ENCODE results near the gene PDE10A.
"Not testable (repeated sequence)": the region's sequence is repeated elsewhere in the genome, so short reads cannot be mapped to it uniquely, and the experiment has no call there.

PDE10A gene

GRCh38 chr6:165468340-165469235 is 194.5 kb downstream of the PDE10A start:
- Histone ChIP-seq H3K4me1 (ENCODE audit: control insufficient read depth in 1 of 2, insufficient read depth in 2 of 2, low read length in 2 of 2) (no peaks in the 10 kb centered on the region), H3K9ac (ENCODE audit: low read depth in 1 of 2, low read length in 2 of 2) (no peak overlapping the region), H3K4me3 (ENCODE audit: low read depth in 1 of 2, low read length in 2 of 2) (no peak overlapping the region), H3K27me3 (ENCODE audit: control insufficient read depth in 1 of 2, insufficient read depth in 2 of 2, low read length in 2 of 2) (no peaks in the 10 kb centered on the region), H3K36me3 (ENCODE audit: control insufficient read depth in 1 of 2, insufficient read depth in 2 of 2, low read length in 2 of 2) (no peaks in the 10 kb centered on the region), H3K27ac (ENCODE audit: low read depth, low read length) (no peak overlapping the region), H3K9me3 (ENCODE audit: control insufficient read depth in 1 of 2, low read length in 2 of 2) (peaks cover 2 to 6% of the 10 kb centered on the region in 2 donors)

GRCh38 chr6:165463499-165463898 is 199.5 kb downstream of the PDE10A start:
- H3K4me3 ChIP-seq (ENCODE audit: low read depth in 1 of 2, low read length in 2 of 2); H3K4me1 ChIP-seq (ENCODE audit: control insufficient read depth in 1 of 2, insufficient read depth in 2 of 2, low read length in 2 of 2); H3K27ac ChIP-seq (ENCODE audit: low read depth, low read length); H3K9ac ChIP-seq (ENCODE audit: low read depth in 1 of 2, low read length in 2 of 2); H3K27me3 ChIP-seq (ENCODE audit: control insufficient read depth in 1 of 2, insufficient read depth in 2 of 2, low read length in 2 of 2); H3K36me3 ChIP-seq (ENCODE audit: control insufficient read depth in 1 of 2, insufficient read depth in 2 of 2, low read length in 2 of 2): not testable (repeated sequence)
- peaks cover 3 to 16% of the 10 kb centered on the region in 2 donors for H3K9me3 ChIP-seq (ENCODE audit: control insufficient read depth in 1 of 2, low read length in 2 of 2)

- H3K4me3 ChIP-seq (ENCODE audit: low read depth in 1 of 2, low read length in 2 of 2); H3K4me1 ChIP-seq (ENCODE audit: control insufficient read depth in 1 of 2, insufficient read depth in 2 of 2, low read length in 2 of 2): not testable (repeated sequence)
These were observed 203.3 kb downstream of the PDE10A start for GRCh38 chr6:165459605-165460301.

GRCh38 chr6:165458134-165458533 is 204.9 kb downstream of the PDE10A start:
- no peak overlapping the region for H3K27ac ChIP-seq (ENCODE audit: low read depth, low read length)
- peaks cover 0 to 7% of the 10 kb centered on the region in 2 donors for H3K9me3 ChIP-seq (ENCODE audit: control insufficient read depth in 1 of 2, low read length in 2 of 2)
- no peak overlapping the region for H3K9ac ChIP-seq (ENCODE audit: low read depth in 1 of 2, low read length in 2 of 2)
- no peaks in the 10 kb centered on the region for H3K36me3 ChIP-seq (ENCODE audit: control insufficient read depth in 1 of 2, insufficient read depth in 2 of 2, low read length in 2 of 2)
- no peaks in the 10 kb centered on the region for H3K4me1 ChIP-seq (ENCODE audit: control insufficient read depth in 1 of 2, insufficient read depth in 2 of 2, low read length in 2 of 2)
- no peaks in the 10 kb centered on the region for H3K27me3 ChIP-seq (ENCODE audit: control insufficient read depth in 1 of 2, insufficient read depth in 2 of 2, low read length in 2 of 2)
- no peak overlapping the region for H3K4me3 ChIP-seq (ENCODE audit: low read depth in 1 of 2, low read length in 2 of 2)

More at GRCh38 chr6:165459605-165460301, 203.3 kb downstream of the PDE10A start:
- peaks cover 3 to 16% of the 10 kb centered on the region in 2 donors for H3K9me3 ChIP-seq (ENCODE audit: control insufficient read depth in 1 of 2, low read length in 2 of 2)
- not testable (repeated sequence) for H3K9ac ChIP-seq (ENCODE audit: low read depth in 1 of 2, low read length in 2 of 2); H3K27me3 ChIP-seq (ENCODE audit: control insufficient read depth in 1 of 2, insufficient read depth in 2 of 2, low read length in 2 of 2); H3K27ac ChIP-seq (ENCODE audit: low read depth, low read length); H3K36me3 ChIP-seq (ENCODE audit: control insufficient read depth in 1 of 2, insufficient read depth in 2 of 2, low read length in 2 of 2)

DNA sequence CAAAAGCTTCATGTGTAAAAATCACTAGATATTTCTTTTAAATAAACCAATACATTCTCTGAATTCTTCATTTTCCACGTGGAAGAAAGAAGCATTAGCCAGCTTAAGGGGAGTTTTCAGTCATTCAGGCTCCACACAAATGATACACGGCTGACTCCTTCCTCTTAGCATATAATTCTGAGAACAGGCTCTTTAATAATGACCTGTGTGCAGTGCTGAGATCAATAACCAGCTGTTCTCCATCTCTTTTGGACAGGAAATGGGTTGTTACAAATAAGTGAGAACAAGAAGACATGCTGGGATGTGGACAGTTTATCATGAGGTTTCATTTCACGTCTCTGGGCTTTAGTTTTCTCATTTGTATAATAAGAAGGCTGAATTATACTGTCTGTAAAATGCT is 206.8 kb downstream of the PDE10A start:
- Histone ChIP-seq H3K4me3 (ENCODE audit: low read depth in 1 of 2, low read length in 2 of 2) (no peak overlapping the region), H3K9ac (ENCODE audit: low read depth in 1 of 2, low read length in 2 of 2) (no peak overlapping the region), H3K36me3 (ENCODE audit: control insufficient read depth in 1 of 2, insufficient read depth in 2 of 2, low read length in 2 of 2) (no peaks in the 10 kb centered on the region), H3K4me1 (ENCODE audit: control insufficient read depth in 1 of 2, insufficient read depth in 2 of 2, low read length in 2 of 2) (no peaks in the 10 kb centered on the region), H3K27ac (ENCODE audit: low read depth, low read length) (no peak overlapping the region), H3K27me3 (ENCODE audit: control insufficient read depth in 1 of 2, insufficient read depth in 2 of 2, low read length in 2 of 2) (no peaks in the 10 kb centered on the region), H3K9me3 (ENCODE audit: control insufficient read depth in 1 of 2, low read length in 2 of 2) (no peaks in the 10 kb centered on the region)

DNA sequence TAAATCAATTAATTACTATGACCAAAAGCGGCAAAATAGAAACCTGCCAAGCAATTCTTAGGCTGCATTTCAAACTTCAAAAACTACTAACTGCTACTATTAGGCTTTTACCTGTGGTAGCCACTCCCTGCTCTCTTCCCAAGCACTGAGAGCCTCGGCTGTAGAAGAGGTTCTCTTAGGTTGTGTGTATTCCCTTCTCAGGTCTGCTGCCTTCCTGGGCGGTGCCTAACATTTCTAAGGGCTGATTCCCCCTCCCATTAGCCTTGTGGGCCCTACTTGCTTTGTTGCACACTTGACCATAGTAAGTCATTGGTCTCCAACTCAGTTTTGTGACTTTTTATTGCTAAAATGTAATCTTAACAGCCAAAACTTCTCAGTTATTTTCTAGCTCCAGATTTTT is 207.6 kb downstream of the PDE10A start:
- Histone ChIP-seq H3K36me3 (ENCODE audit: control insufficient read depth in 1 of 2, insufficient read depth in 2 of 2, low read length in 2 of 2) (no peaks in the 10 kb centered on the region), H3K27me3 (ENCODE audit: control insufficient read depth in 1 of 2, insufficient read depth in 2 of 2, low read length in 2 of 2) (no peaks in the 10 kb centered on the region), H3K9ac (ENCODE audit: low read depth in 1 of 2, low read length in 2 of 2) (no peak overlapping the region), H3K9me3 (ENCODE audit: control insufficient read depth in 1 of 2, low read length in 2 of 2) (no peaks in the 10 kb centered on the region), H3K4me3 (ENCODE audit: low read depth in 1 of 2, low read length in 2 of 2) (no peak overlapping the region), H3K4me1 (ENCODE audit: control insufficient read depth in 1 of 2, insufficient read depth in 2 of 2, low read length in 2 of 2) (no peaks in the 10 kb centered on the region), H3K27ac (ENCODE audit: low read depth, low read length) (no peak overlapping the region)

GRCh38 chr6:165453395-165453794 is 209.6 kb downstream of the PDE10A start:
- H3K27ac ChIP-seq (ENCODE audit: low read depth, low read length): no peak overlapping the region
- no peaks in the 10 kb centered on the region for H3K4me1 ChIP-seq (ENCODE audit: control insufficient read depth in 1 of 2, insufficient read depth in 2 of 2, low read length in 2 of 2)
- H3K9ac ChIP-seq (ENCODE audit: low read depth in 1 of 2, low read length in 2 of 2): no peak overlapping the region
- H3K4me3 ChIP-seq (ENCODE audit: low read depth in 1 of 2, low read length in 2 of 2): no peak overlapping the region
- H3K27me3 ChIP-seq (ENCODE audit: control insufficient read depth in 1 of 2, insufficient read depth in 2 of 2, low read length in 2 of 2): no peaks in the 10 kb centered on the region
- H3K9me3 ChIP-seq (ENCODE audit: control insufficient read depth in 1 of 2, low read length in 2 of 2): no peaks in the 10 kb centered on the region
- no peaks in the 10 kb centered on the region for H3K36me3 ChIP-seq (ENCODE audit: control insufficient read depth in 1 of 2, insufficient read depth in 2 of 2, low read length in 2 of 2)

DNA sequence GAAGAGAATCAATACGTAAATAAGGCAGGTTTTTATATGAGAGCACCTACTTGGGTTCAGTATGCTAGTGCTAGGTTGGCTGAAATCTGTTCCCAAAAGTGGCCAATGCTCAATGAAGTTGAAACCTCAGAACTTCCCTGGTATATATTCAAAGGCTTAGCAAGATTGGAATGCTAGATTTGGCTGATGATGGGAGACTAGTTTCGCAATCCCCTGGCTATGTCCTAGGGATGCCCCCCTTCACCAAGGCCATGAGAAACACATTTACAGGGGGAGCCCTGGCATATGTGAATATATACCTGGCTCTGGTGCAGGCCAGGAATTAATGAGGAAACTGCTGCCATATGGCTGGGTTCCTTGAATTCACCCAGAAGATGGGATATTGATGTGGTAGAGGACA is 211.2 kb downstream of the PDE10A start:
- Histone ChIP-seq H3K9ac (ENCODE audit: low read depth in 1 of 2, low read length in 2 of 2) (no peak overlapping the region), H3K27me3 (ENCODE audit: control insufficient read depth in 1 of 2, insufficient read depth in 2 of 2, low read length in 2 of 2) (no peaks in the 10 kb centered on the region), H3K9me3 (ENCODE audit: control insufficient read depth in 1 of 2, low read length in 2 of 2) (no peaks in the 10 kb centered on the region), H3K4me3 (ENCODE audit: low read depth in 1 of 2, low read length in 2 of 2) (no peak overlapping the region), H3K27ac (ENCODE audit: low read depth, low read length) (no peak overlapping the region), H3K36me3 (ENCODE audit: control insufficient read depth in 1 of 2, insufficient read depth in 2 of 2, low read length in 2 of 2) (no peaks in the 10 kb centered on the region), H3K4me1 (ENCODE audit: control insufficient read depth in 1 of 2, insufficient read depth in 2 of 2, low read length in 2 of 2) (no peaks in the 10 kb centered on the region)

GRCh38 chr6:165448210-165448609 is 214.8 kb downstream of the PDE10A start:
- H3K4me1 ChIP-seq (ENCODE audit: control insufficient read depth in 1 of 2, insufficient read depth in 2 of 2, low read length in 2 of 2): no peaks in the 10 kb centered on the region
- no peak overlapping the region for H3K4me3 ChIP-seq (ENCODE audit: low read depth in 1 of 2, low read length in 2 of 2)
- no peaks in the 10 kb centered on the region for H3K36me3 ChIP-seq (ENCODE audit: control insufficient read depth in 1 of 2, insufficient read depth in 2 of 2, low read length in 2 of 2)
- no peak overlapping the region for H3K9ac ChIP-seq (ENCODE audit: low read depth in 1 of 2, low read length in 2 of 2)
- H3K27ac ChIP-seq (ENCODE audit: low read depth, low read length): no peak overlapping the region
- no peaks in the 10 kb centered on the region for H3K9me3 ChIP-seq (ENCODE audit: control insufficient read depth in 1 of 2, low read length in 2 of 2)
- no peaks in the 10 kb centered on the region for H3K27me3 ChIP-seq (ENCODE audit: control insufficient read depth in 1 of 2, insufficient read depth in 2 of 2, low read length in 2 of 2)

GRCh38 chr6:165447141-165447540 is 215.9 kb downstream of the PDE10A start:
- Histone ChIP-seq H3K9ac (ENCODE audit: low read depth in 1 of 2, low read length in 2 of 2) (no peak overlapping the region), H3K4me3 (ENCODE audit: low read depth in 1 of 2, low read length in 2 of 2) (no peak overlapping the region), H3K27ac (ENCODE audit: low read depth, low read length) (no peak overlapping the region), H3K36me3 (ENCODE audit: control insufficient read depth in 1 of 2, insufficient read depth in 2 of 2, low read length in 2 of 2) (no peaks in the 10 kb centered on the region), H3K9me3 (ENCODE audit: control insufficient read depth in 1 of 2, low read length in 2 of 2) (no peaks in the 10 kb centered on the region), H3K27me3 (ENCODE audit: control insufficient read depth in 1 of 2, insufficient read depth in 2 of 2, low read length in 2 of 2) (no peaks in the 10 kb centered on the region), H3K4me1 (ENCODE audit: control insufficient read depth in 1 of 2, insufficient read depth in 2 of 2, low read length in 2 of 2) (no peaks in the 10 kb centered on the region)

Measured in duodenal mucosa (tissue), 2 donors.